ENCODE results near the gene SLC4A7. TPM values are rescaled to one million over a fixed set of nuclear protein-coding genes. Genes with fewer than 3 reads are reported as not detected.
"Not testable (repeated sequence)": the region's sequence is repeated elsewhere in the genome, so short reads cannot be mapped to it uniquely, and the experiment has no call there.

Gene SLC4A7
- total RNA-seq, 1 donor from 2014 or later: 19.2 TPM

GRCh38 chr3:27340534-27340933, 143.7 kb downstream of the SLC4A7 start:
- ATAC-seq (no peak), DNase-seq (no peak)
- intact Hi-C loops (cut with micrococcal nuclease): no loop called here

GRCh38 chr3:27335571-27335970, 148.6 kb downstream of the SLC4A7 start:
- intact Hi-C loops (cut with micrococcal nuclease): no loop called here
- ATAC-seq (no peak), DNase-seq (no peak)

- intact Hi-C loops (cut with micrococcal nuclease): no loop called here
- ATAC-seq (no peak), DNase-seq (no peak)
Measured at GRCh38 chr3:27333843-27334242, 150.3 kb downstream of the SLC4A7 start.

DNA sequence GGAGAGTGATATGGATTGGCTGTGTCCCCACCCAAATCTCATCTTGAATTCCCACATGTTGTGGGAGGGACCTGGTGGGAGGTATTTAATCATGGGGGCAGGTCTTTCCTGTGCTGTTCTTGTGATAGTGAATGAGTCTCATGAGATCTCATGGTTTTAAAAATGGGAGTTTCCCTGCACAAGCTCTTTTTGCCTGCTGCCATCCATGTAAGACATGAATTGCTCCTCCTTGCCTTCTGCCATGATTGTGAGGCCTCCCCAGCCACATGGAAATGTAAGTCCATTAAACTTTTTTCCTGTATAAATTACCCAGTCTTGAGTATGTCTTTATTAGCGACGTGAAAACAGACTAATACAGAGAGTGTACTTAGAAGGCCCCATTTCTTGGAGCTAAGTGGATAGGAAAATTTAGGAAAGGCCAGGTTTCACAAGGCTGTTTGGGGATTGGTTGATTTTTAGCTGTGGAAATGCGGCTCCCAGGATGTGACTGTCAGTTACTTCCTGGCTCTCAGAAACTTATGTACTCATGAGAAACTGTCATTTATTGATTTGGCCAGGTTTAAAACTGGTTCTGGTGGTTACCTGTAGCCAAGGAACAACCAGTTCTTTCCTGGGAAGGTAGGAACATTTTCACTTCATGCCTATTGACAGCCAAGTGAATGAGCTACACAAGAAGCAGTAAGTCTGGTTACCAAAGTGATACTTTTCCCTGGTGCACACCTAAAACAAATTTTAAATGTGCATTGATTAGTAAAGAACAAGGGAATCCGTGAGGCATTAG, 155.0 kb downstream of the SLC4A7 start:
- DNase-seq; ATAC-seq; intact Hi-C loops (cut with micrococcal nuclease): not testable (repeated sequence)

DNA sequence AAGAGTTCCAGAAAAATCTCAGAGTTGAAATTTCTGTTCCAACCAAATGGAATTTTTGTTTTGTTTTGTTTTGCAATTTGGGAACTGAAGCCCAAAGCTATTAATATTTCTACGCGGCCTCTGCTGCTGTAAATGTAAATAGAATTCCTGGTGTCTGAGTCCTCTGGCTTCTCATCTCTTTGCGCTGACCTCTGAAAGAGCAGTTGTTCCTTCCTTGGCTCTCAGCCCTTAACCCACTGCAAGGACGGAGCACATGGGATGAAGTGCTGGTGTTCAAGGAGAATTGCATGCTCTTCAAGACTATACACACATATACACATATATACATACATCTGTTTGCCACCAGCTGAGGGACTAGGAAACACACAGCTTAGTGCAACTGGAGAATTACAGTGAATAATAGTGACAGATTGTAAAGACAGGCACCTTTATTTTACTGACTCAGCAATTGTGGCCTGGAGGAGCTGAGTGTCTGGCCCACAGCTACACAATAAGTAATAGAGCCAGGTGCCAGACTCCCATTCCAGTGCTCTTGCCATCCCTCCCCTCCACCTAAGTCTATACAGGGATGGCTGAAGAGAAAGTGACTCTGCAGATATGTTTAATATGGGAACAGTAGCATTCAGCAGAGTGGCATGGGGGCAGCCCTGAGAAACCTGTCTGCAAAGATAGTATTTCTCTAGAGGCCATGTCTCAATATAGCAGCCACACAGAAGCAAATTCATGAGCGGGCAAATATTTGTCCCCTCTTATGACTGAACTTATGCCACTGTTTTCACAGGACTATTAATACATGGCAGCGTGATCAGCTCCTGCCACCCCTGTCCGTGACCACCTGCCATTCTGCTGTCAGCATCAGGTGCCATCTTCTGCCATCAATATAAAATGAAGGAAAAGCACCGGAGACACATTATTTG, 157.3 kb downstream of the SLC4A7 start:
- intact Hi-C loops (cut with micrococcal nuclease): no loop called here
- peak; percentile 90 for ATAC-seq

GRCh38 chr3:27326202-27326601, 158.0 kb downstream of the SLC4A7 start:
- DNase-seq (no peak), ATAC-seq (no peak)
- intact Hi-C loops (cut with micrococcal nuclease): no loop called here

More for the DNA sequence above, 157.3 kb downstream of the SLC4A7 start:
- no peak for DNase-seq

DNA sequence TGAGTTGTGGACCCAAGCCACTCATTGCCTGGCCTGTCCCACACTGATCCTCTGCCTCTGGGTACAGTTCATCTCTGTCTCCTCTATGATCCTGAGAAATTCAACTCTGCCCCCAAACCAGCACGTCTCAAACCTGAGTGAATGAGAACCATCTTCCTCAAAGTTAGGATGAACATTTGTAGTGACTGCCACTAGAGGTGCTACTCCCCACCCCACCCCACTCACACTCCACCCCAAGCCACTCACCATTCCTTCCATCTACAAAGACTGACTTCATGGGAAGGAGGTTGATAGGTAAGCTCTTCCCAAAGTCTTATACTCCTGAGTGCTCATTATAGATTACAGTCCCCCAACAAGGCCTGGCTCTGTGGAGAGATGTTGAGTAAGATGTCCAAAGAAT, 158.8 kb downstream of the SLC4A7 start:
- intact Hi-C loops (cut with micrococcal nuclease): no loop called here
- ATAC-seq (no peak), DNase-seq (no peak)

DNA sequence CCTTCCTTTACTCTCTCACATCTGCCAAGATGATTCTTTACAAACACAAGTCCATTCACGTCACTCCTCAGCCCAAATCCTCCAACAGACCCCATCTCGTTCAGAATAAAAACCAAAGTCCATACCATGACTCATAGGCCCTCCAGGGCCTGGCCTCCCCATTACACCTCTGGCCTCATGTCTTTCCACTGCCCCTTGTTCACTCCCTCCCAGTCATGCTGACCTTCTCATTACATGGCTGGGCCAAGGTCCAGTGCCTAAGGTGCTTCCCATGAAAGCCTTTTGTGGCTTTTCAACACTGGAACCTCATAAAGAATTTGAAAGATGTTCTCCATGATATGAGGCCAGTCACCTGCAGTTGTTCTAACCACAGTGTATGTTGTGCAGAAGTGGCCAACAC, 159.5 kb downstream of the SLC4A7 start:
- no peak for DNase-seq
- intact Hi-C loops (cut with micrococcal nuclease): no loop called here
- ATAC-seq: no peak

DNA sequence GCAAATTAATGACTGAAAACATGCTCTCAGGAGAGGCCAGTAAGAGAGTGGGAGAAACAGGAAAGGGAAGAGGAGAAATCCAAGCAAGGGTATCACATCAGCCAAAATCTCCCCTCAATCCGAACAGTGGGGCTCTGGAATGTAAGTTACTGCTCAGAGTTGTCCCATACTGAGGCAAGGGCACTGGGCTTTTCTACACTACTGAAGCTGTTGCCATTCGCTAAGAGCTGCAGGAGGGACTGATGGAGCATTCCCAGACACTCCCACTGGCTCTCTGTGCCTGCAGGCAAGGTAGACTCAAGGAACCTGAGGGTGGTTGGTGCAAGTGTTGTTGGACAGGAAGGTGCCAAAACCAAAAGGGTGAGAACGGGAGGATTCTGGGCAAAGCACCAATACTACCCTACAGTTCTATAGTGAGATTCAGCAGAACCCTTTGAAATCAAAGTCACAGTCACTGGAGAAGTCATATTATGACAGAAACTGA, 161.1 kb downstream of the SLC4A7 start:
- no peak for DNase-seq
- intact Hi-C loops (cut with micrococcal nuclease): no loop called here
- no peak for ATAC-seq

Other genes with a start within 250 kb of the SLC4A7 start
- gene NEK10, start 115.0 kb downstream of the SLC4A7 start, total RNA-seq: 16.9 TPM
- 0.17 TPM for gene EOMES, start 237.9 kb upstream of the SLC4A7 start, total RNA-seq